Memory B cell (primary cell): ENCODE results near the gene PTEN.
A peak's percentile ranks its signal among the peaks of the same experiment; 100 is the strongest.
"Not testable (repeated sequence)": the region's sequence is repeated elsewhere in the genome, so short reads cannot be mapped to it uniquely, and the experiment has no call there.

Experiments used
- ATAC-seq: fragments of 150-1000 bp; cut with Tn5 transposase; 2 replicates; pipeline ENCODE4 v1.10.0; 2021; ENCODE audit warnings: low read depth, mild to moderate bottlenecking, moderate library complexity
- DNase-seq, 2 donors: peaks; one replicate each; pipeline ENCODE4 v3.0.0; 2022; ENCODE audit warnings: low spot score in 2 of 2
- H3K27ac Mint-ChIP-seq: one replicate; pipeline ENCODE4 v1.8.0; 2022; ENCODE audit warnings: mild to moderate bottlenecking, moderate library complexity, mixed read lengths
- H3K27me3 Mint-ChIP-seq: one replicate; pipeline ENCODE4 v1.8.0; 2022; ENCODE audit warnings: mixed read lengths
- H3K36me3 Mint-ChIP-seq: one replicate; pipeline ENCODE4 v1.8.0; 2022; ENCODE audit warnings: mild to moderate bottlenecking, mixed read lengths
- H3K4me1 Mint-ChIP-seq: one replicate; pipeline ENCODE4 v1.8.0; 2022; ENCODE audit warnings: mixed read lengths
- H3K4me3 Mint-ChIP-seq: one replicate; pipeline ENCODE4 v1.8.0; 2022; ENCODE audit warnings: mild to moderate bottlenecking, moderate library complexity, mixed read lengths
- H3K9me3 Mint-ChIP-seq: one replicate; pipeline ENCODE4 v1.8.0; 2022; ENCODE audit warnings: mixed read lengths

Gene PTEN

GRCh38 chr10:87838650-87839049 lies 24.8 kb upstream of the PTEN start:
- no peaks in the 10 kb centered on the region for H3K36me3 Mint-ChIP-seq
- H3K4me1 Mint-ChIP-seq, result peaks cover 5% of the 10 kb centered on the region
- ATAC-seq (no peak), DNase-seq (no peak)
- no peak overlapping the region for H3K4me3 Mint-ChIP-seq
- no peaks in the 10 kb centered on the region for H3K9me3 Mint-ChIP-seq
- no peaks in the 10 kb centered on the region for H3K27me3 Mint-ChIP-seq
- no peak overlapping the region for H3K27ac Mint-ChIP-seq

GRCh38 chr10:87841186-87841585 lies 22.2 kb upstream of the PTEN start:
- Mint-ChIP-seq H3K4me1 (peaks cover 5% of the 10 kb centered on the region), H3K9me3 (no peaks in the 10 kb centered on the region), H3K4me3 (no peak overlapping the region), H3K27ac (no peak overlapping the region), H3K36me3 (no peaks in the 10 kb centered on the region), H3K27me3 (no peaks in the 10 kb centered on the region)
- no peak for DNase-seq
- no peak for ATAC-seq

GRCh38 chr10:87842220-87842641 lies 21.2 kb upstream of the PTEN start:
- ATAC-seq (no peak), DNase-seq (no peak)
- Mint-ChIP-seq H3K4me1 (peaks cover 4% of the 10 kb centered on the region), H3K27ac (no peak overlapping the region), H3K27me3 (no peaks in the 10 kb centered on the region), H3K9me3 (no peaks in the 10 kb centered on the region), H3K4me3 (no peak overlapping the region), H3K36me3 (no peaks in the 10 kb centered on the region)

- ATAC-seq (no peak), DNase-seq (no peak)
- H3K9me3 Mint-ChIP-seq, result no peaks in the 10 kb centered on the region
- H3K27me3 Mint-ChIP-seq, result no peaks in the 10 kb centered on the region
- H3K4me3 Mint-ChIP-seq, result no peak overlapping the region
- H3K4me1 Mint-ChIP-seq, result no peaks in the 10 kb centered on the region
- H3K36me3 Mint-ChIP-seq, result no peaks in the 10 kb centered on the region
- no peak overlapping the region for H3K27ac Mint-ChIP-seq
Measured at GRCh38 chr10:87842776-87843497, 20.5 kb upstream of the PTEN start.

- no peak overlapping the region for H3K4me3 Mint-ChIP-seq
- H3K27ac Mint-ChIP-seq, result no peak overlapping the region
- no peaks in the 10 kb centered on the region for H3K4me1 Mint-ChIP-seq
- no peaks in the 10 kb centered on the region for H3K36me3 Mint-ChIP-seq
- no peaks in the 10 kb centered on the region for H3K27me3 Mint-ChIP-seq
- ATAC-seq, result no peak
- no peak for DNase-seq
- no peaks in the 10 kb centered on the region for H3K9me3 Mint-ChIP-seq
Measured at GRCh38 chr10:87843714-87844113, 19.7 kb upstream of the PTEN start.

- no peaks in the 10 kb centered on the region for H3K9me3 Mint-ChIP-seq
- no peak for DNase-seq
- H3K36me3 Mint-ChIP-seq, result no peaks in the 10 kb centered on the region
- H3K4me3 Mint-ChIP-seq, result no peak overlapping the region
- H3K27me3 Mint-ChIP-seq, result no peaks in the 10 kb centered on the region
- ATAC-seq, result no peak
- no peaks in the 10 kb centered on the region for H3K4me1 Mint-ChIP-seq
- H3K27ac Mint-ChIP-seq, result no peak overlapping the region
Measured at GRCh38 chr10:87844837-87845623, 18.4 kb upstream of the PTEN start.

- Mint-ChIP-seq H3K4me1 (no peaks in the 10 kb centered on the region), H3K4me3 (no peak overlapping the region), H3K9me3 (no peaks in the 10 kb centered on the region), H3K27ac (no peak overlapping the region), H3K27me3 (no peaks in the 10 kb centered on the region), H3K36me3 (no peaks in the 10 kb centered on the region)
- no peak for ATAC-seq
- DNase-seq, result no peak
Measured at GRCh38 chr10:87845624-87845998, 17.8 kb upstream of the PTEN start.

GRCh38 chr10:87846023-87846422 lies 17.4 kb upstream of the PTEN start:
- Mint-ChIP-seq H3K4me3 (no peak overlapping the region), H3K27me3 (no peaks in the 10 kb centered on the region), H3K9me3 (no peaks in the 10 kb centered on the region), H3K4me1 (peaks cover under 1% of the 10 kb centered on the region), H3K27ac (no peak overlapping the region), H3K36me3 (no peaks in the 10 kb centered on the region)
- ATAC-seq (no peak), DNase-seq (no peak)

GRCh38 chr10:87846711-87847110 lies 16.7 kb upstream of the PTEN start:
- not testable (repeated sequence) for H3K27me3 Mint-ChIP-seq, H3K9me3 Mint-ChIP-seq, H3K4me1 Mint-ChIP-seq, H3K36me3 Mint-ChIP-seq, H3K27ac Mint-ChIP-seq, ATAC-seq, H3K4me3 Mint-ChIP-seq, DNase-seq

- no peak for ATAC-seq
- H3K9me3 Mint-ChIP-seq, result no peaks in the 10 kb centered on the region
- DNase-seq, result no peak
- H3K36me3 Mint-ChIP-seq, result no peaks in the 10 kb centered on the region
- H3K4me1 Mint-ChIP-seq, result peaks cover 2% of the 10 kb centered on the region
- H3K4me3 Mint-ChIP-seq, result no peak overlapping the region
- no peak overlapping the region for H3K27ac Mint-ChIP-seq
- no peaks in the 10 kb centered on the region for H3K27me3 Mint-ChIP-seq
Measured at GRCh38 chr10:87847550-87847949, 15.9 kb upstream of the PTEN start.

GRCh38 chr10:87849001-87849400 lies 14.4 kb upstream of the PTEN start:
- Mint-ChIP-seq H3K4me3 (no peak overlapping the region), H3K27ac (no peak overlapping the region), H3K9me3 (no peaks in the 10 kb centered on the region), H3K36me3 (no peaks in the 10 kb centered on the region), H3K4me1 (peaks cover 2% of the 10 kb centered on the region), H3K27me3 (no peaks in the 10 kb centered on the region)
- ATAC-seq (no peak), DNase-seq (no peak)

GRCh38 chr10:87850742-87851205 lies 12.7 kb upstream of the PTEN start:
- H3K9me3 Mint-ChIP-seq, result no peaks in the 10 kb centered on the region
- H3K27me3 Mint-ChIP-seq, result no peaks in the 10 kb centered on the region
- peaks cover 2% of the 10 kb centered on the region for H3K4me1 Mint-ChIP-seq
- peak; percentile 85 for ATAC-seq
- H3K36me3 Mint-ChIP-seq, result no peaks in the 10 kb centered on the region
- H3K4me3 Mint-ChIP-seq, result no peak overlapping the region
- H3K27ac Mint-ChIP-seq, result no peak overlapping the region
- peak; percentile 19 to 25 for DNase-seq

- no peaks in the 10 kb centered on the region for H3K9me3 Mint-ChIP-seq
- H3K27me3 Mint-ChIP-seq, result no peaks in the 10 kb centered on the region
- no peaks in the 10 kb centered on the region for H3K36me3 Mint-ChIP-seq
- ATAC-seq (no peak), DNase-seq (no peak)
- H3K4me3 Mint-ChIP-seq, result no peak overlapping the region
- peak overlapping the region; percentile 45 for H3K27ac Mint-ChIP-seq
- H3K4me1 Mint-ChIP-seq, result peaks cover 2% of the 10 kb centered on the region
Measured at GRCh38 chr10:87852089-87852488, 11.3 kb upstream of the PTEN start.

- DNase-seq, H3K27me3 Mint-ChIP-seq, ATAC-seq, H3K9me3 Mint-ChIP-seq, H3K27ac Mint-ChIP-seq, H3K4me3 Mint-ChIP-seq, H3K36me3 Mint-ChIP-seq, H3K4me1 Mint-ChIP-seq: not testable (repeated sequence)
Measured at GRCh38 chr10:87855247-87855646, 8.2 kb upstream of the PTEN start.

- H3K27me3 Mint-ChIP-seq, H3K4me3 Mint-ChIP-seq, DNase-seq, ATAC-seq, H3K4me1 Mint-ChIP-seq, H3K27ac Mint-ChIP-seq, H3K36me3 Mint-ChIP-seq, H3K9me3 Mint-ChIP-seq: not testable (repeated sequence)
Measured at GRCh38 chr10:87855665-87856064, 7.8 kb upstream of the PTEN start.
